ENCODE measurements around the gene ZNF485. TPM values are rescaled to one million over a fixed set of nuclear protein-coding genes. Genes with fewer than 3 reads are reported as not detected.
A peak's percentile ranks its signal among the peaks of the same experiment; 100 is the strongest.

Gene ZNF485
- total and polyA plus RNA-seq, 10 of the 15 experiments (the other 5 are each of a cell fraction or from before 2014, with no cell fraction given), result 3.2 to 7.6 (median 5.1) TPM

- TF ChIP-seq SUZ12 (IDR thresholded peaks at IDR 0.05; ENCODE audit: unreplicated experiment) (no peak), ZNF207 (IDR thresholded peaks at IDR 0.05; ENCODE audit: borderline replicate concordance) (0 out of 2 replicates have a peak, but pooled peaks have one; percentile 68), ZBTB11 (CRISPR knock-in tag; IDR thresholded peaks at IDR 0.05) (no peak), BHLHE40 (IDR thresholded peaks at IDR 0.05; ENCODE audit: borderline replicate concordance in 1 of 2, low read depth in 2 of 2, low read length in 1 of 2) (peak; percentile 79 to 92; a peak in 3 of 4 replicates), ZBTB33 (IDR thresholded peaks at IDR 0.05) (no peak), CHD1 (IDR thresholded peaks at IDR 0.05; ENCODE audit: low read depth, low read length) (no peak), E4F1 (IDR thresholded peaks at IDR 0.05; ENCODE audit: borderline replicate concordance, partially characterized antibody) (no peak), PML (IDR thresholded peaks at IDR 0.05; ENCODE audit: low read length) (no peak), SREBF1 (IDR thresholded peaks at IDR 0.05; ENCODE audit: low read length) (no peak), PBX3 (IDR thresholded peaks at IDR 0.05; ENCODE audit: insufficient replicate concordance, low read depth, low read length) (peak; percentile 60), ZSCAN29 (IDR thresholded peaks at IDR 0.05) (peak; percentile 65; the same call in 1 of the 2 replicates), IRF3 (IDR thresholded peaks at IDR 0.05) (no peak), BRCA1 (IDR thresholded peaks at IDR 0.05; ENCODE audit: low read depth, low read length) (no peak), TARDBP (IDR thresholded peaks at IDR 0.05; ENCODE audit: borderline replicate concordance) (0 out of 2 replicates have a peak, but pooled peaks have one; percentile 56), CREM (IDR thresholded peaks at IDR 0.05; ENCODE audit: low read depth) (peak; percentile 50; the same call in 1 of the 2 replicates), DPF2 (IDR thresholded peaks at IDR 0.05) (peak; percentile 82)
Observed at GRCh38 chr10:43648398-43649184, 42.4 kb downstream of the ZNF485 start, which contains the start of gene ZNF32 (continued).
